Spleen (tissue), 11 donors: Measurements from ENCODE around the gene TNFAIP2. TPM values are rescaled to one million over a fixed set of nuclear protein-coding genes. Genes with fewer than 3 reads are reported as not detected.

Experiments used
- DNase-seq: peaks from one replicate; pipeline ENCODE4 v3.0.0-alpha.2; 2020
- H3K27ac ChIP-seq, 8 donors: fragments of 200-600 bp; sonication (generic) in 7 of 8; 1 replicate in 4 of 8; 2 replicates in 4 of 8; pipeline versions ENCODE4 v1.5.0 to v1.8.0; 2016 to 2021; ENCODE audit warnings: inconsistent platforms in 4 of 8, mild to moderate bottlenecking in 4 of 8, moderate library complexity in 1 of 8
- H3K27me3 ChIP-seq, 7 donors: fragments of 200-600 bp; sonication (generic) in 6 of 7; replicated peaks in 1 of 7; 1 replicate in 4 of 7; 2 replicates in 3 of 7; pipeline versions ENCODE4 v1.5.0 to v1.8.0; 2016 to 2021; ENCODE audit warnings: inconsistent platforms in 3 of 7, mild to moderate bottlenecking in 1 of 7
- H3K36me3 ChIP-seq, 6 donors: fragments of 200-600 bp; sonication (generic) in 5 of 6; 1 replicate in 4 of 6; 2 replicates in 2 of 6; pipeline versions ENCODE4 v1.5.0 to v1.8.0; 2016 to 2021; ENCODE audit warnings: inconsistent platforms in 2 of 6
- H3K4me1 ChIP-seq, 6 donors: fragments of 200-600 bp; sonication (generic) in 5 of 6; 1 replicate in 3 of 6; 2 replicates in 3 of 6; pipeline versions ENCODE4 v1.5.0 to v1.8.0; 2016 to 2021; ENCODE audit warnings: inconsistent platforms in 3 of 6
- H3K4me3 ChIP-seq, 8 donors: fragments of 200-600 bp; sonication (generic) in 7 of 8; 1 replicate in 4 of 8; 2 replicates in 4 of 8; pipeline versions ENCODE4 v1.5.0 to v1.8.0; 2016 to 2021; ENCODE audit warnings: inconsistent platforms in 4 of 8, mild to moderate bottlenecking in 4 of 8, moderate library complexity in 2 of 8
- H3K9me3 ChIP-seq, 8 donors: fragments of 200-600 bp; sonication (generic) in 7 of 8; 1 replicate in 4 of 8; 2 replicates in 4 of 8; pipeline versions ENCODE4 v1.5.0 to v1.8.0; 2016 to 2021; ENCODE audit warnings: inconsistent platforms in 4 of 8
- CTCF ChIP-seq, 11 experiments: fragments of 200-600 bp in 7 of 11; fragments of 450-650 bp in 4 of 11; sonication (generic) in 4 of 11; IDR thresholded peaks in 8 of 11; conservative IDR thresholded peaks in 3 of 11; 1 replicate in 7 of 11; 2 replicates in 4 of 11; pipeline versions ENCODE4 v1.4.0 to v1.8.0; 2016 to 2021; ENCODE audit warnings: antibody characterized with exemption in 11 of 11, inconsistent platforms in 4 of 11, mild to moderate bottlenecking in 1 of 11
- POLR2A ChIP-seq, 3 donors: fragments of 450-650 bp; IDR thresholded peaks; one replicate each; pipeline ENCODE4 v1.5.1; 2017; ENCODE audit warnings: antibody characterized with exemption in 3 of 3, mild to moderate bottlenecking in 1 of 3
- POLR2AphosphoS5 ChIP-seq, 3 donors: sonication (generic); formaldehyde crosslinking; IDR thresholded peaks; one replicate each; pipeline ENCODE4 v1.5.1; 2017; ENCODE audit warnings: antibody characterized with exemption in 3 of 3
- WGBS, 5 donors: extraction: QIAGEN DNeasy Blood & Tissue Kit in 3 of 5; methylation state at CpG; one replicate each; pipeline versions ENCODE4 v1.1.5 to v1.1.7; 2013 to 2018; 5-methylcytosine and 5-hydroxymethylcytosine counted together
- intact Hi-C: fragments of 100-400 bp; cut with DNase I; formaldehyde crosslinking; loops from one replicate; pipeline ENCODE4 v1.15.0; 2023; ENCODE audit warnings: low total_unique reads
- polyA plus RNA-seq, 3 donors: library from polyadenylated mRNA; stranded (reverse); fragments of 200-250 nt; gene quantifications; one replicate each; pipeline ENCODE4 v1.2.1, GENCODE V29; 2013
- total RNA-seq, 7 donors: library from RNA; depleted of rRNA in 3 of 7; stranded (reverse); fragments of >200 nt in 3 of 7; fragmentation: NEBNext Ultra II Directional in 4 of 7; extraction: Animal tissue kit (Norgen Biotek cat#: 25700) in 4 of 7; gene quantifications; one replicate each; pipeline versions ENCODE4 v1.1.0 to v1.2.1, GENCODE V29; 2016 to 2021
- donor health status: healthy with polysubstance abuse.
- donor health status: DM: no; HTN: no; CAD: no; lungs with moderate emphysema.
- donor health status: DM: no; HTN: no; CAD: no.
- donor health status: Bipolar disorder and iron deficiency.
- donor health status: healthy.
- donor health status: DM: no; HTN: no; CAD: no.
- donor health status: DM: yes; HTN: yes; CAD: no.

Gene TNFAIP2
- total and polyA plus RNA-seq, 10 donors, result 90.2 to 410 (median 268) TPM

- H3K36me3 ChIP-seq, result no peaks in the 10 kb centered on the region
- peaks cover 0 to 11% (median 0%) of the 10 kb centered on the region in 6 donors for H3K4me1 ChIP-seq
- H3K9me3 ChIP-seq, result no peaks in the 10 kb centered on the region
- TF ChIP-seq POLR2AphosphoS5 (IDR thresholded peaks at IDR 0.05) (no peak), CTCF (IDR thresholded peaks at IDR 0.05 in 8 of 11, conservative IDR thresholded peaks at IDR 0.05 in 3 of 11) (no peak), POLR2A (IDR thresholded peaks at IDR 0.05) (no peak)
- peaks cover 0 to 63% (median 20%) of the 10 kb centered on the region in 7 donors for H3K27me3 ChIP-seq
- WGBS, 5 donors, result 69 to 86% (median 80%) methylated on average over 17 to 24 of the region's 24 CpGs
- DNase-seq, result peak; percentile 65
- intact Hi-C loops, result no loop called here
- no peak overlapping the region for H3K27ac ChIP-seq
- no peak overlapping the region for H3K4me3 ChIP-seq
Measured at GRCh38 chr14:103085106-103086091, 37.9 kb upstream of the TNFAIP2 start.

- Histone ChIP-seq H3K36me3 (no peaks in the 10 kb centered on the region), H3K4me1 (peaks cover 3 to 24% (median 11%) of the 10 kb centered on the region in 6 donors), H3K4me3 (no peak overlapping the region), H3K27me3 (peaks cover 0 to 77% (median 20%) of the 10 kb centered on the region in 7 donors), H3K27ac (no peak overlapping the region), H3K9me3 (no peaks in the 10 kb centered on the region)
- TF ChIP-seq POLR2AphosphoS5 (IDR thresholded peaks at IDR 0.05) (no peak), CTCF (IDR thresholded peaks at IDR 0.05 in 8 of 11, conservative IDR thresholded peaks at IDR 0.05 in 3 of 11) (no peak), POLR2A (IDR thresholded peaks at IDR 0.05) (no peak)
- peak; percentile 33 for DNase-seq
- WGBS, 5 donors, result 71 to 80% (median 75%) methylated on average over 7 to 8 of the region's 8 CpGs
- intact Hi-C loops, result no loop called here
Measured at GRCh38 chr14:103086771-103087342, 36.4 kb upstream of the TNFAIP2 start.

GRCh38 chr14:103087343-103087835, 35.9 kb upstream of the TNFAIP2 start:
- no peak for TF ChIP-seq POLR2A (IDR thresholded peaks at IDR 0.05)
- no peak for TF ChIP-seq CTCF (IDR thresholded peaks at IDR 0.05 in 8 of 11, conservative IDR thresholded peaks at IDR 0.05 in 3 of 11)
- TF ChIP-seq POLR2AphosphoS5 (IDR thresholded peaks at IDR 0.05), result no peak
- DNase-seq, result peak; percentile 71

More at GRCh38 chr14:103087343-103087835, 35.9 kb upstream of the TNFAIP2 start:
- peaks cover 0 to 79% (median 20%) of the 10 kb centered on the region in 7 donors for H3K27me3 ChIP-seq
- H3K4me3 ChIP-seq, result no peak overlapping the region
- H3K27ac ChIP-seq, result no peak overlapping the region
- 60 to 86% (median 72%) methylated on average over 11 to 13 of the region's 13 CpGs for whole genome bisulfite sequencing, 5 donors
- no peaks in the 10 kb centered on the region for H3K9me3 ChIP-seq
- H3K4me1 ChIP-seq, result peaks cover 3 to 29% (median 13%) of the 10 kb centered on the region in 6 donors
- intact Hi-C loops, result no loop called here
- no peaks in the 10 kb centered on the region for H3K36me3 ChIP-seq
